Neural crest cell (in vitro differentiated cells): Measurements from ENCODE around the gene CHMP4A. TPM values are rescaled to one million over a fixed set of nuclear protein-coding genes. Genes with fewer than 3 reads are reported as not detected.

Experiments used
- DNase-seq: peaks from one replicate; pipeline ENCODE4 v3.0.0; 2021; ENCODE audit warnings: low read depth, mixed read lengths, low spot score
- H3K27ac Mint-ChIP-seq: one replicate; pipeline ENCODE4 v1.8.0; 2021; ENCODE audit warnings: mild to moderate bottlenecking, mixed read lengths; ENCODE audit not compliant: unreplicated experiment
- H3K27me3 Mint-ChIP-seq: 2 replicates; pipeline ENCODE4 v1.8.0; 2021; ENCODE audit warnings: low read depth, mild to moderate bottlenecking, mixed read lengths
- H3K36me3 Mint-ChIP-seq: 2 replicates; pipeline ENCODE4 v1.8.0; 2021; ENCODE audit warnings: low read depth, mild to moderate bottlenecking, mixed read lengths
- H3K4me1 Mint-ChIP-seq: 2 replicates; pipeline ENCODE4 v1.8.0; 2021; ENCODE audit warnings: mixed read lengths
- H3K4me3 Mint-ChIP-seq: one replicate; pipeline ENCODE4 v1.8.0; 2021; ENCODE audit warnings: mild to moderate bottlenecking, mixed read lengths
- H3K9me3 Mint-ChIP-seq: 2 replicates; pipeline ENCODE4 v1.8.0; 2021; ENCODE audit warnings: mixed read lengths
- CTCF ChIP-seq: fragments of 200-600 bp; sonication (generic); conservative IDR thresholded peaks from 2 replicates; pipeline ENCODE4 v1.5.0; 2021; ENCODE audit warnings: antibody characterized with exemption, mild to moderate bottlenecking
- total RNA-seq: library from RNA; stranded (reverse); gene quantifications from 2 replicates; pipeline ENCODE4 v1.2.1, GENCODE V29; 2021

The CHMP4A gene
- total RNA-seq, 1 donor from 2014 or later, result 44.7 TPM

DNA sequence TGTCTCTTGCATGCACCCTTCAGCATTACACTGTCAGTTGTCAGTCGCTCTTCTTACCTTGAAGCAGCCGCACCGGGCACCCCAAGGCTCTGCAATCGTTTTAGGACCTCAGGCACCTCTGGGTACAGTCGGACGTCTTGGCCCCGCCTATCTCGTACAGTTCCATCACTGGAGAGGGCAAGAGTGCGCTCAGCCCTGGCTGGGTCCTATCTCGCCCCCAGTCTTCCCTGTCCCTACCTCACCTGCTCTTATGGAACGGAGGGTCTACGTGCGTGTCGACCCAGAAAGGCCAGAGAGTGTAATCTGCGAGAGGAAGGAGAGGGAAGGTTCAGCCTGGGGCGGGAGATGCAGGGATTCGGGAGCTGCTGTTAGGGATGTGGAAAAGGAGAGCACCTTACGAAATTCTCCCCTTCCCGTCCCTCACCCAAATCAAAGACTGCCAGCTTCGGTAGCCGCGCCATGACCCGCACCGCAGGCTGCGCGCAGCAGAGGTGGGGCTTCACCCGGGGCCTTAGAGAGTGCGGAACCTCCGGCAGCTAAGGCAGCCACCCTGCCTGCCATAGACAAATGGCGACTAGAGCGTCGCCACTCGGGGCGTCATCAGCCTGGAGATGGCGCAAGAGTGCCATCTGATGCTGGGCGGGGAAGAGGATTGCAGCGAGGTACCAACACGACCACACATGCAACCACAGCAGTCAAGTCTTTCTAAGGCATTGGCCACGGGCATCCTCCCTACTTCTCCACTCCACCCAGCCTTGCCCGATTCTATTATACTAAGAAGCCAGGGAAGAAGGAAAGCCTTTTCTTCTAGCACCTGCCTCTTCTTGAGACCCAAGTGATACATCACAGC lies 2.4 kb upstream of the CHMP4A start, which contains the start of gene MDP1:
TSS of gene MDP1 (minus strand) at position 572 of the 850 bp plus-strand sequence. CDS start at position 461, 111 bp downstream.
- Mint-ChIP-seq H3K9me3 (no peaks in the 10 kb centered on the region), H3K4me3 (peak within 1 kb of the TSS; percentile 91), H3K27ac (peak within 1 kb of the TSS; percentile 86), H3K27me3 (no peaks in the 10 kb centered on the region), H3K4me1 (peaks cover 35% of the 10 kb centered on the region), H3K36me3 (peaks cover 9% of the 10 kb centered on the region)
- peak; percentile 70 for DNase-seq
- peak; percentile 68 for TF ChIP-seq CTCF

GRCh38 chr14:24213866-24214662 lies 776 bp upstream of the CHMP4A start:
- no peak for TF ChIP-seq CTCF
- Mint-ChIP-seq H3K27me3 (no peaks in the 10 kb centered on the region), H3K27ac (peak overlapping the region; percentile 24), H3K4me1 (peaks cover 35% of the 10 kb centered on the region), H3K4me3 (peak overlapping the region; percentile 91), H3K36me3 (peaks cover 12% of the 10 kb centered on the region), H3K9me3 (no peaks in the 10 kb centered on the region)
- DNase-seq, result no peak

- Mint-ChIP-seq H3K4me1 (peaks cover 34% of the 10 kb centered on the region), H3K27me3 (no peaks in the 10 kb centered on the region), H3K27ac (no peak overlapping the region), H3K36me3 (peaks cover 20% of the 10 kb centered on the region), H3K9me3 (no peaks in the 10 kb centered on the region), H3K4me3 (peak overlapping the region; percentile 91)
- DNase-seq, result no peak
- TF ChIP-seq CTCF, result no peak
Observed at GRCh38 chr14:24211311-24211710, 2.0 kb downstream of the CHMP4A start.

DNA sequence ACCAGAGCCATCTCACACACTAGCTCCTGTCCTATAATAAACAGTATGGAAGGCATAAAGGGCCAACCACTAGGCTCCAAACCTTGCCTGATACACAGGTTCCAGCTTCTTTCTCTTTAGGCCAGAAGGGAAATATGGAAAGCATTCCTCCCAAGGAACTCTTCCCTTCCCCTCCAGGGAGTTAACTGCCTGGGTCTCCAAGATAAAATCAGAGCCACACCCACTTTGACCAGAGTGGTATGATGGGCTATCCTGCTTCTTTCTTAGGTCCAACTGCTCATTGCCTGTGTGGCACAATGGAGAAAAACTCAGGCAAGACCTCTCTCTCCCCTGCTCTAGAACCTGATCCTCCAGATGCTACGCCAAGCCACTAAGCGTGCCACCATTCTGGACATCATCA lies 5.7 kb downstream of the CHMP4A start:
- Mint-ChIP-seq H3K9me3 (no peaks in the 10 kb centered on the region), H3K27ac (no peak overlapping the region), H3K36me3 (peaks cover 30% of the 10 kb centered on the region)

More for the DNA sequence above, 5.7 kb downstream of the CHMP4A start:
- Mint-ChIP-seq H3K4me3 (no peak overlapping the region), H3K27me3 (no peaks in the 10 kb centered on the region), H3K4me1 (peaks cover 10% of the 10 kb centered on the region)
- TF ChIP-seq CTCF, result no peak
- no peak for DNase-seq
